A549 treated with AZD9567 at 1 μM for 4 hours (cell line): ENCODE measurements around the gene ZAR1L. TPM values are rescaled to one million over a fixed set of nuclear protein-coding genes. Genes with fewer than 3 reads are reported as not detected.

ENCODE experiments used
- total RNA-seq: library from RNA; stranded (reverse); fragments of 200-300 nt; extraction: Qiagen RNA extraction; gene quantifications from 5 replicates; pipeline ENCODE4 v1.2.3, GENCODE V29; 2022; ENCODE audit not compliant: insufficient read depth

ZAR1L gene
- 0.12 TPM in 1 of 5 replicates, not detected in the others for total RNA-seq

GRCh38 chr13:32315238-32316027 lies at the start of gene ZAR1L, which contains the start of gene BRCA2:
ZAR1L (minus strand) TSS chr13:32315363; CDS start chr13:32311925, 3,438 bp downstream.
BRCA2 (plus strand) TSS chr13:32315508; CDS start chr13:32316461, 953 bp downstream.

Other genes with a start within 250 kb of the ZAR1L start
- gene BRCA2, start 145 bp upstream of the ZAR1L start, total RNA-seq, result 1.9 to 5.9 TPM (median 4.0 TPM) in 5 replicates
- gene N4BP2L1, start 112.8 kb upstream of the ZAR1L start, total RNA-seq, result 0.55 to 0.71 TPM (median 0.65 TPM) in 4 of 5 replicates, not detected in the other
- gene N4BP2L2, start 223.4 kb upstream of the ZAR1L start, total RNA-seq, result 16.0 to 34.1 TPM (median 20.6 TPM) in 5 replicates